Endothelial cell of umbilical vein (primary cell): ENCODE measurements around the gene KCNMA1. TPM values are rescaled to one million over a fixed set of nuclear protein-coding genes. Genes with fewer than 3 reads are reported as not detected.

Source experiments
- BruUV-seq: library from RNA; stranded (reverse); fragments of 400-500 nt; replicated peaks from 2 replicates; lab custom pipeline; 2021; lab: Mats Ljungman, UMichigan
- CTCF ChIA-PET: fragments of 300-600, 350-600 bp; sonication (Branson Sonifier 250); formaldehyde crosslinking; loops from one replicate; lab custom pipeline; 2021; ENCODE audit warnings: antibody characterized with exemption, inconsistent platforms; lab: Charles Lee
- POLR2A ChIA-PET: fragments of 300-600, 350-600 bp; sonication (Branson Sonifier 250); formaldehyde crosslinking; loops from one replicate; lab custom pipeline; 2021; ENCODE audit warnings: antibody characterized with exemption, inconsistent platforms; lab: Charles Lee
- DNase-seq: peaks from one replicate; pipeline ENCODE4 v3.0.0-alpha.2; 2011; ENCODE audit warnings: low read depth, low spot score
- FAIRE-seq: peaks from 2 replicates; lab custom pipeline; 2011; peaks lifted over from hg19 to GRCh38; lab: Jason Lieb, UNC
- H2AFZ ChIP-seq: 2 replicates; pipeline ENCODE4 v1.6.0; 2012; ENCODE audit warnings: low read depth, low read length, control low read depth, inconsistent platforms
- H3K27ac ChIP-seq: 2 replicates; pipeline ENCODE4 v1.5.1; 2011; ENCODE audit warnings: low read depth, mild to moderate bottlenecking, control low read depth, low read length, moderate library complexity; ENCODE audit not compliant: insufficient read depth
- H3K27me3 ChIP-seq, 2 experiments: 2 replicates each; pipeline versions ENCODE4 v1.6.0 to v1.6.1; 2011; ENCODE audit warnings: low read length in 2 of 2, mixed read lengths in 1 of 2; ENCODE audit not compliant: control insufficient read depth in 2 of 2, insufficient read depth in 2 of 2
- H3K36me3 ChIP-seq, 2 experiments: 2 replicates in 1 of 2; 3 replicates in 1 of 2; pipeline ENCODE4 v1.5.1; 2011; ENCODE audit warnings: low read length in 2 of 2, mild to moderate bottlenecking in 1 of 2, moderate library complexity in 1 of 2; ENCODE audit not compliant: control insufficient read depth in 2 of 2, insufficient read depth in 2 of 2; ENCODE audit errors: extremely low read depth in 1 of 2
- H3K4me1 ChIP-seq: 3 replicates; pipeline ENCODE4 v1.5.1; 2011; ENCODE audit warnings: mild to moderate bottlenecking, low read length; ENCODE audit not compliant: control insufficient read depth, insufficient read depth; ENCODE audit errors: extremely low read depth
- H3K4me2 ChIP-seq: 2 replicates; pipeline ENCODE4 v1.6.1; 2011; ENCODE audit warnings: low read length, control low read depth, mixed read lengths; ENCODE audit not compliant: insufficient read depth
- H3K4me3 ChIP-seq, 3 experiments: fragments of 200-600 bp in 1 of 3; sonication (generic), shearing (Covaris generic) in 1 of 3; replicated peaks in 1 of 3; 2 replicates each; pipeline ENCODE4 v1.5.1; 2011 to 2016; ENCODE audit warnings: control low read depth in 3 of 3, low read length in 3 of 3, mild to moderate bottlenecking in 2 of 3, inconsistent platforms in 1 of 3, low read depth in 1 of 3, moderate library complexity in 1 of 3; ENCODE audit not compliant: insufficient read depth in 1 of 3
- H3K79me2 ChIP-seq: 2 replicates; pipeline ENCODE4 v1.6.0; 2012; ENCODE audit warnings: low read length, inconsistent platforms; ENCODE audit not compliant: control insufficient read depth, insufficient read depth
- H3K9ac ChIP-seq: replicated peaks from 2 replicates; pipeline ENCODE3; 2011; ENCODE audit warnings: low read length, control low read depth; ENCODE audit not compliant: insufficient read depth; ENCODE audit errors: extremely low read depth
- H3K9me1 ChIP-seq: replicated peaks from 3 replicates; pipeline ENCODE4 v1.6.0; 2011; ENCODE audit warnings: mild to moderate bottlenecking, low read length; ENCODE audit not compliant: control insufficient read depth, insufficient read depth; ENCODE audit errors: extremely low read depth
- H3K9me3 ChIP-seq: replicated peaks from 2 replicates; pipeline ENCODE4 v1.5.1; 2012; ENCODE audit warnings: low read length, inconsistent platforms; ENCODE audit not compliant: control insufficient read depth, insufficient read depth
- H4K20me1 ChIP-seq: replicated peaks from 2 replicates; pipeline ENCODE3; 2011; ENCODE audit warnings: mild to moderate bottlenecking, low read length; ENCODE audit not compliant: control insufficient read depth, insufficient read depth; ENCODE audit errors: extremely low read depth
- EZH2 ChIP-seq: IDR thresholded peaks from 2 replicates; pipeline ENCODE4 v1.6.1; 2012; ENCODE audit warnings: borderline replicate concordance, low read depth, mild to moderate bottlenecking, moderate library complexity, low read length, inconsistent platforms; ENCODE audit not compliant: severe bottlenecking
- FOS ChIP-seq: IDR thresholded peaks from 2 replicates; pipeline ENCODE4 v1.6.1; 2011; ENCODE audit warnings: mild to moderate bottlenecking, low read length, moderate library complexity, borderline replicate concordance; ENCODE audit not compliant: insufficient read depth
- GATA2 ChIP-seq: IDR thresholded peaks from 2 replicates; pipeline ENCODE4 v1.7.0; 2011; ENCODE audit warnings: low read depth, mild to moderate bottlenecking, moderate library complexity, mixed read lengths, low read length; ENCODE audit not compliant: insufficient read length, insufficient read depth
- JUN ChIP-seq: IDR thresholded peaks from 2 replicates; pipeline ENCODE4 v1.6.1; 2011; ENCODE audit warnings: borderline replicate concordance, low read depth; ENCODE audit not compliant: insufficient read length, insufficient read depth
- MYC ChIP-seq: IDR thresholded peaks from one replicate; pipeline ENCODE4 v1.6.1; 2011; ENCODE audit warnings: mild to moderate bottlenecking, low read depth, low read length
- POLR2A ChIP-seq: IDR thresholded peaks from 2 replicates; pipeline ENCODE4 v1.6.1; 2012; ENCODE audit warnings: low read depth, mild to moderate bottlenecking, control low read depth, low read length
- POLR2AphosphoS5 ChIP-seq: IDR thresholded peaks from 2 replicates; pipeline ENCODE4 v1.6.1; 2012; ENCODE audit warnings: low read depth, mild to moderate bottlenecking, control low read depth, low read length, moderate library complexity; ENCODE audit not compliant: insufficient read depth
- dilution Hi-C: fragments of 300-500 bp; cut with MboI; formaldehyde crosslinking; loops from one replicate; pipeline ENCODE4 v1.15.0; 2019; ENCODE audit warnings: low sequenced_read_pairs; ENCODE audit not compliant: extremely low pct_ligation_motif_present
- intact Hi-C: fragments of 100-400 bp; cut with micrococcal nuclease; formaldehyde crosslinking; loops from one replicate; pipeline ENCODE4 v1.10.0; 2022
- polyA plus RNA-seq, 4 experiments: library from polyadenylated mRNA; depleted of rRNA in 3 of 4; stranded (reverse) in 3 of 4; unstranded in 1 of 4; fragments of >200 nt; gene quantifications; 2 replicates each; pipeline versions ENCODE4 v1.2.1 to v1.2.3, GENCODE V29; 2011 to 2012; ENCODE audit warnings: missing spikeins in 1 of 4
- total RNA-seq: library from RNA; stranded (reverse); gene quantifications from 2 replicates; pipeline ENCODE4 v1.2.3, GENCODE V29; 2021
- TF ChIP-seq, protein P1 (sequence below): IDR thresholded peaks from 2 replicates; pipeline ENCODE4 v1.6.1; 2011; ENCODE audit not compliant: insufficient read depth, insufficient read length
- TF ChIP-seq, protein P2 (sequence below), 2 donors: IDR thresholded peaks; 1 replicate in 1 of 2; 2 replicates in 1 of 2; pipeline ENCODE4 v1.5.1; 2011; ENCODE audit warnings: low read length in 2 of 2, mild to moderate bottlenecking in 2 of 2, moderate library complexity in 2 of 2, control low read depth in 1 of 2, inconsistent platforms in 1 of 2, low read depth in 1 of 2; ENCODE audit not compliant: insufficient read depth in 1 of 2; ENCODE audit errors: extremely low read depth in 1 of 2

The KCNMA1 gene
- total and polyA plus RNA-seq, 2 donors (not counting 3 experiments of a cell fraction or from before 2014, with no cell fraction given) = 0.10 to 0.82 TPM

GRCh38 chr10:77244286-77244685 lies 393.3 kb downstream of the KCNMA1 start:
- Histone ChIP-seq H2AFZ (no peak overlapping the region), H4K20me1 (no peaks in the 10 kb centered on the region), H3K27me3 (peaks cover 4 to 15% of the 10 kb centered on the region in 2 experiments), H3K79me2 (no peaks in the 10 kb centered on the region), H3K36me3 (no peaks in the 10 kb centered on the region), H3K4me1 (no peaks in the 10 kb centered on the region), H3K9me3 (no peaks in the 10 kb centered on the region), H3K4me3 (no peak overlapping the region), H3K9me1 (no peaks in the 10 kb centered on the region), H3K4me2 (no peak overlapping the region), H3K27ac (no peak overlapping the region), H3K9ac (no peak overlapping the region)
- DNase-seq = no peak
- intact Hi-C loops (no loop called here), dilution Hi-C loops (no loop called here)
- TF ChIP-seq, protein P1, sequence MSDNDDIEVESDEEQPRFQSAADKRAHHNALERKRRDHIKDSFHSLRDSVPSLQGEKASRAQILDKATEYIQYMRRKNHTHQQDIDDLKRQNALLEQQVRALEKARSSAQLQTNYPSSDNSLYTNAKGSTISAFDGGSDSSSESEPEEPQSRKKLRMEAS = no peak
- TF ChIP-seq GATA2 = no peak
- TF ChIP-seq, protein P2, sequence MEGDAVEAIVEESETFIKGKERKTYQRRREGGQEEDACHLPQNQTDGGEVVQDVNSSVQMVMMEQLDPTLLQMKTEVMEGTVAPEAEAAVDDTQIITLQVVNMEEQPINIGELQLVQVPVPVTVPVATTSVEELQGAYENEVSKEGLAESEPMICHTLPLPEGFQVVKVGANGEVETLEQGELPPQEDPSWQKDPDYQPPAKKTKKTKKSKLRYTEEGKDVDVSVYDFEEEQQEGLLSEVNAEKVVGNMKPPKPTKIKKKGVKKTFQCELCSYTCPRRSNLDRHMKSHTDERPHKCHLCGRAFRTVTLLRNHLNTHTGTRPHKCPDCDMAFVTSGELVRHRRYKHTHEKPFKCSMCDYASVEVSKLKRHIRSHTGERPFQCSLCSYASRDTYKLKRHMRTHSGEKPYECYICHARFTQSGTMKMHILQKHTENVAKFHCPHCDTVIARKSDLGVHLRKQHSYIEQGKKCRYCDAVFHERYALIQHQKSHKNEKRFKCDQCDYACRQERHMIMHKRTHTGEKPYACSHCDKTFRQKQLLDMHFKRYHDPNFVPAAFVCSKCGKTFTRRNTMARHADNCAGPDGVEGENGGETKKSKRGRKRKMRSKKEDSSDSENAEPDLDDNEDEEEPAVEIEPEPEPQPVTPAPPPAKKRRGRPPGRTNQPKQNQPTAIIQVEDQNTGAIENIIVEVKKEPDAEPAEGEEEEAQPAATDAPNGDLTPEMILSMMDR (IDR thresholded peaks at IDR 0.05; ENCODE audit: extremely low read depth in 1 of 2, insufficient read depth in 1 of 2, low read depth in 1 of 2, low read length in 2 of 2) = no peak
- no peak for TF ChIP-seq POLR2AphosphoS5
- TF ChIP-seq POLR2A = no peak
- TF ChIP-seq FOS = no peak
- TF ChIP-seq EZH2 = no peak
- no peak for TF ChIP-seq MYC
- TF ChIP-seq JUN = no peak
- POLR2A ChIA-PET = no interaction called here
- CTCF ChIA-PET = no interaction called here
- no TSS peak for BruUV-seq
- FAIRE-seq = no peak
